Keratinocyte (primary cell): ENCODE measurements around the gene TPST2.

Experiments
- EZH2 ChIP-seq: IDR thresholded peaks from one replicate; pipeline ENCODE4 v1.6.1; 2012; ENCODE audit warnings: inconsistent platforms, mild to moderate bottlenecking, low read length, moderate library complexity
- TF ChIP-seq, protein P1 (sequence below), 3 experiments: IDR thresholded peaks in 1 of 3; conservative IDR thresholded peaks in 1 of 3; optimal IDR thresholded peaks in 1 of 3; 2 replicates in 2 of 3; 3 replicates in 1 of 3; pipeline versions ENCODE3 to v1.5.1; 2011; ENCODE audit warnings: low read length in 3 of 3, mild to moderate bottlenecking in 3 of 3, moderate library complexity in 2 of 3, control low read depth in 1 of 3, inconsistent platforms in 1 of 3; ENCODE audit not compliant: insufficient read depth in 2 of 3; ENCODE audit errors: extremely low read depth in 1 of 3

DNA sequence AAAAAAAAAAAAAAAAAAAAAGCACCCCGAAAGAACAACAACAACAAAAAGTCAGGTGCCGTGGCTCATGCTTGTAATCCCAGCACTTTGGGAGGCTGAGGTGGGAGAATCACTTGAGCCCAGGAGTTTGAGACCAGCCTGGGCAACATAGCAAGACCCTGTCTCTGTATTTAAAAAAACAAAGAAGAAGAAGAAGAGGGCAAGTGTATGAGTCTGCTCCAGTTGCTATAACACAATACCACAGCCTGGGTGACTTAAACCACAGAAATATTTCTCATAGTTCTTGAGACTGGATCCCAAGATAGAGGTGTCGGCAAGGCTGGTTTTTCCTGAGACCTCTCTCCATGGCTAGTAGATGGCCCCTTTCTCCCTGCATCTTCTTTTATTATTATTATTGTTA, 44.3 kb upstream of the TPST2 start:
- TF ChIP-seq, protein P1, sequence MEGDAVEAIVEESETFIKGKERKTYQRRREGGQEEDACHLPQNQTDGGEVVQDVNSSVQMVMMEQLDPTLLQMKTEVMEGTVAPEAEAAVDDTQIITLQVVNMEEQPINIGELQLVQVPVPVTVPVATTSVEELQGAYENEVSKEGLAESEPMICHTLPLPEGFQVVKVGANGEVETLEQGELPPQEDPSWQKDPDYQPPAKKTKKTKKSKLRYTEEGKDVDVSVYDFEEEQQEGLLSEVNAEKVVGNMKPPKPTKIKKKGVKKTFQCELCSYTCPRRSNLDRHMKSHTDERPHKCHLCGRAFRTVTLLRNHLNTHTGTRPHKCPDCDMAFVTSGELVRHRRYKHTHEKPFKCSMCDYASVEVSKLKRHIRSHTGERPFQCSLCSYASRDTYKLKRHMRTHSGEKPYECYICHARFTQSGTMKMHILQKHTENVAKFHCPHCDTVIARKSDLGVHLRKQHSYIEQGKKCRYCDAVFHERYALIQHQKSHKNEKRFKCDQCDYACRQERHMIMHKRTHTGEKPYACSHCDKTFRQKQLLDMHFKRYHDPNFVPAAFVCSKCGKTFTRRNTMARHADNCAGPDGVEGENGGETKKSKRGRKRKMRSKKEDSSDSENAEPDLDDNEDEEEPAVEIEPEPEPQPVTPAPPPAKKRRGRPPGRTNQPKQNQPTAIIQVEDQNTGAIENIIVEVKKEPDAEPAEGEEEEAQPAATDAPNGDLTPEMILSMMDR (optimal IDR thresholded peaks at IDR 0.05 in 1 of 3, IDR thresholded peaks at IDR 0.05 in 1 of 3, conservative IDR thresholded peaks at IDR 0.05 in 1 of 3; ENCODE audit: extremely low read depth in 1 of 3, insufficient read depth in 2 of 3, low read length in 3 of 3) = no peak
- TF ChIP-seq EZH2 = no peak
